HG02610 (cell line): Measurements from ENCODE around the gene BTF3L4.
"Not testable (repeated sequence)": the region's sequence is repeated elsewhere in the genome, so short reads cannot be mapped to it uniquely, and the experiment has no call there.

ENCODE experiments used
- ATAC-seq: cut with Tn5 transposase; IDR thresholded peaks from one replicate; pipeline ENCODE4 v1.9.1; 2021; ENCODE audit warnings: mild to moderate bottlenecking, moderate library complexity; ENCODE audit not compliant: unreplicated experiment

Gene BTF3L4

DNA sequence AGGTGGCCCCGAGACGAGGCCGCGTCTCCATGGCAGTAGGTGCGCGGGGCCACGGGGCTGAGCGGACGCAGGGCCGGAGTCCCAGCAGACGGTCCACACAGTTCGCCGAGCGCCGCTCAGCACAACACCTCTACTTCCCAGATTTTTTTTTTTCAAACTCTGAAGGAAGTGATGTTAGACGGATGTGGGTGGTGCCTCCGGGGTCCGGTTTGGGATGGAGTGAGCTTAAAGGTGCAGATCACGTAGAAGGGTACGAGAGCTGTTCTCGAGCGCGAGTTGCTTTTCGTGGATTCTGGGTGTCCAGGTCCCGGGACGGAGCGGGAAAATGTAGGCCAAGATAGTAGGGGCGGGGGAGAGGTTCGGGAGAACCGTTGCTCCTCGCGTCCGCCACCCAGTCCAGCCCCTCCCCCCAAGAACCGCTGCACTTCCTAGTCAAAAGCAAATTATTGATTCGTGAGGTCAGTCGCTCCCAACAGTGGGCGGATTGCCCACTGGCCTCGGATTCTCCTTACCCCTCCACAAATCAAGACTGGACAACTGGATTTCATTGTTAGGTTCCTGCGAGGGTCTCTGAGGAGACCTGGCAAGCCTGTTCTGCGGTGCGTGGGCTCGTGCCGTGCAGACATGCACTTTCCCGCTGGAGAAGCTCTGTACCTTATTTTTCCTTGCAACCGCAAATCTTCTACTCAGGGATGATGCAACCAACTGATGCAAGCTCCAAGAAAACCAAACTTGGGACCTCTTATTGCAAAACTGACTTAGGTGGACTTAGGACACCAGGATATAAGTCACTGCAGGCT is 829 bp upstream of the BTF3L4 start, which contains the start of gene TXNDC12:
Gene TXNDC12 (minus strand): TSS at position 126 of the 800 bp plus-strand sequence. CDS start 95 bp downstream, at position 31.
- peak; percentile 41 for ATAC-seq

DNA sequence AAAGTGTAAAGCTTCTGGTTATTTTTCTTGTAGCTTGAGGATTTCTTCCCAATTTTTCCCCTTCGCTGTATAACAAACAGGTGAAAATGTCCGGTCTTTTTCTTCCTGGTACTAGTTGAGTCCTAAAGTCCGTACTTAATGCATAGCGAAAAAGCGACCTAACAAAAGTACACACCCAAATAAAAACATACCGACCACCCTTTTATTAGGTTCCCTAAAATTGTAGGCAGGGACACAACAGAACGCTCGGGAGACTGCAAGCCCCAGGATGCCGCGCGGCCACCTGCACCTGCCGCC is 281 bp upstream of the BTF3L4 start:
- ATAC-seq, result no peak

DNA sequence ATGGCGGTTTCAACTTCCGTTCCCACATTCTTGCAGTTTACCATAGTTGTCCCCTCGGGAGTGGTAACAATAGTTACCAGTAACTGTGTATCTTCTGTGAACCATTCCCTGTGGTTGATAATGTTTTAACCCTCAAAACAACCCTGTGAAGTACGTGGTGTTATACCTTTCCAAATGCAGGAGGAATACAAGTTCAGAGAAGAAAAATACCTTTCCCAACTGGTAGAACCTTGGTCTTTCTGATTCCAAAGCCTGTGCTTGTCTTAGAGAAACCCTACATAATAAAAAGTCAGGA is 789 bp downstream of the BTF3L4 start:
- ATAC-seq, result peak; percentile 54

DNA sequence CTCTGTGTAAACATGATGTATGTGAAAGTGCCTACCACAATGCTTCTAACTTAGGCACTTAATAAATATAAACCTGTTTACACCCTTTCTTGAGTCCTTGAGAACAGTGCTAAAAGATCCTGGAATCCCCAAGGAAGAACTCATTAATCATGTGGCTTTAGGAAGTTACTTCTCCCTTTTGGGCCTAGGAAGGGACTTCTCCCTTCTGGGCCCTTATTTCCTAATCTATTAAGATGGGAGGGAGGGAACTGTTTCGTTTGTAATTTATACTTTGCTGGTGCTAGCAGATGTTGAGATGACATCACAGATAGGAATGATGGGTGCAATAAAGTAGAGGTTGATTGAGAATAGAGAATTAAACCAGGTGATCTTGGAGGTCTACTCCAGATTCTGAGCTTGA is 1.2 kb downstream of the BTF3L4 start:
- no peak for ATAC-seq

DNA sequence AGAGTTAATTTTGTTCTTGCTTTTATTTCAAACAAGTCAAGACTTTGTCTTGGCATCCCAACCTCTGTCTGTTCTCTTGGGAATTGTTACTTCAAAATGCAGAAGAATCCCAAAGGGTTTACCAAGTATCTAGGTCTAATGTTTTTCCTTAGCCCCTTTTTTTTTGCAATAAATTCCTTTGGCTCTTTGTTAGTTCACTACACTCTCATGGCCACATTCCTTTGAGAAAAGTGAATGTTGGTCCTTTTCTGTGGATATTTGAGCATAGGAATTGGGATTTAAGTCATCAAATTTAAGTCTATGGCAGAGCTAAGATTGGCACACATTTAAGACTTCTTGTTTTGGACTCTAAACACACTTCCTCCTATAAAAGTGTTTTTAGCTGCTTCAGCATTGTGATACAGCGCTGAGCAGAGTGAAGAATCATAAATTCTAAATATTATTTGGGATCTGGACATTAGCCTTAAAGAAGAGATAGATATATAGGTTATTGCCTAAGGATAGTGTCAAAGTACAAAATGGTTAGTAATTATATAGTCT is 1.9 kb downstream of the BTF3L4 start:
- no peak for ATAC-seq

DNA sequence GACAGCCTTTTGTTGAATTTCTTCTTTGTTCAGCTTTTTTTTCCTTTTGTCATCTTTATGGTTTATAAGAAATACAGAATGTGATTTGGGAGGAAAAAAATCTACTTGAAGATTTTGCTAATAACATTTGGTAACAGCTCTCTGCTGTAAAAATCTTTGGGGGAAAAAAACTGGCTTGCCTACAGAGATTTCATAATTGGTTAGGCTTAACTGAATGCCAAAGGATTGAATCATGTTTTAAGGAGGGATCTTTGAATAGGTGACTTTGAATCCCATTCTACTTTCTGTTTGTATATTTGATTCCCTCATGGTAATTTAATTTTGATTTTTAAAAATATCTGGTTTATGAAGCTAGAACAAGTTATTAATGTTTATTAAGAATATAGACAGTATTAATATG is 3.2 kb downstream of the BTF3L4 start:
- no peak for ATAC-seq

DNA sequence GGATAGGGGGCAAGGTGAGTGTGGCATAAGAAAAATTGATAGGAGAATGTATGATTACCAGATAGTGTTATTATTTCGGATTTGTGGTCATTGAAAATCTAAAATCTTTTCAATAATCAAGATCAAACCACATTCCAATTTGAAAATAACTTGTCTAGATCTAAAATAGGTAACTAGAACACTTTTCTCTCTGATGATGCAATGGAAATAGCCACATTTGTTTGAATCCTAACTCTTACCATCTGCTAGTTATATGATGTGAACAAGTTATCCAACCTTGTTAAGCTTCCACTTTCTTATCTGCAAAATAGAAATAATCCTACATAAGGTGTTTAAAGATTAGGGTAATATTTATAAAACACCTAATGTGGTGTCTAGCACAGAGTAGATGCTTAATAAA is 3.8 kb downstream of the BTF3L4 start:
- no peak for ATAC-seq

DNA sequence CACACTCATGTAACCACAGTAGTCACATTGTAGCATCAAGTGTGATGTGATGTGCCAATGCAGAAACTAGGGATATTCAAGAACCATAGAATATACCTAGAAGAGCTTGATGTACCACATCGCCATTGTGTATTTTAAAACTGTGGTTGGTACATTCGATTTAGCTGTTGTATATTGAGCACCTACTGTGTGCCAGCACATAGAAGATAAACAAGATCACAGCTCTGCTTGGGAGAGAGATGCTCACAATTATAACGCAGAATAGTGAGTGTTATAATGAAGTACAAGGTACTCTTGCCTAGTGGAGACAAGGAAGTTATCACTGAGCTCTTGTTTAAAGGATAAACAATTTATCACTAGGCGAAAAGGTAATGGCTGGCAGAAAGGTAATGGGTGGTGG is 4.7 kb downstream of the BTF3L4 start:
- ATAC-seq, result no peak

DNA sequence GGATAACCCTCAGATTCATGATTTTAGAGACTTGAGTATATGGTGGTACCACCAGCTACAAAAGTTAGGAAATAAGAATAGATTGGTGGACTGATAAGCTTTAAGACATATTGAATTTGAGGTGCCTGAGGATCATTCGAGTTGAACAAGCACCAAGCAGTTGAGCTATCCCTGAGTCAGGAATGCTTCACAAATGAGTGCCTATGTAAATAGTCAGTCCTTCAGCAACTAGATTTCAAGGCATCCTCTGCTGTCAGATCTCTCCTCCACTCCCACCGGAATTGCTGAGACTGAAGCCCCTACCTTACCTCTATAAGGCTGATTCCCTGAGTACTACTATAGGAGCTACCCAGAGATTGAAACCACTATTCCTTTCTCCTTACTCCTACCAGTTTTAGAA is 7.1 kb downstream of the BTF3L4 start:
- ATAC-seq, result no peak

DNA sequence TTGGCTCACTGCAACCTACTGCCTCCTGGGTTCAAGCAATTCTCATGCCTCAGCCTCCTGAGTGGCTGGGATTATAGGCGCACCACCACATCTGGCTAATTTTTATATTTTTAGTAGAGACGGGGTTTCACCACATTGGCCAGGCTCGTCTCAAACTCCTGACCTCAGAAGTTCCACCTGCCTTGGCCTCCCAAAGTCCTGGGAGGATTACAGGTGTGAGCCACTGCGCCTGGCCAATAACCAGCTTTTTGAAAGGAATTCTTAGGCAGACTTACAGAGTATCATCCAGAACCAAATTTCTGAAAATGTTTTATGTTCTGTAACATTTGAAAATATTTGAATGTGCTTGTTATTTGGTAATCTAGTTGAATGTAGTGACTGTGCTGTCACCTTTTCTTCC is 14.6 kb downstream of the BTF3L4 start:
- ATAC-seq, result no peak

DNA sequence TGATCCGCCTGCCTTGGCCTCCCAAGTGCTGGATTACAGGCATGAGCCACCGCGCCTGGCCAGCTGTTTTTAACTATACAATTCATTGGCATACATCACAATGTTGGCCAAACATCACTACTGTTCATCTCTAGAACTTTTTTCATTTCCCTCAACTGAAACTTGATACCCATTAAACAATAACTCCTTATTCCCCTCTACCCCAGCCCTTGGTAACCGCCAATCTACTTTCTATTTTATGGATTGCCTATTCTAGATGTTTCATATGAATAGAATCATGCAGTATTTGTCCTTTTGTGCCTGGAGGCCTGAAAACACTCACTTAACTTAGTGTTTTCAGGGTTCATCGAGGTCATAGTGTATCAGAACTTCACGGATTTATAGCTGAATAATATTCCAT is 16.2 kb downstream of the BTF3L4 start:
- ATAC-seq, result no peak

DNA sequence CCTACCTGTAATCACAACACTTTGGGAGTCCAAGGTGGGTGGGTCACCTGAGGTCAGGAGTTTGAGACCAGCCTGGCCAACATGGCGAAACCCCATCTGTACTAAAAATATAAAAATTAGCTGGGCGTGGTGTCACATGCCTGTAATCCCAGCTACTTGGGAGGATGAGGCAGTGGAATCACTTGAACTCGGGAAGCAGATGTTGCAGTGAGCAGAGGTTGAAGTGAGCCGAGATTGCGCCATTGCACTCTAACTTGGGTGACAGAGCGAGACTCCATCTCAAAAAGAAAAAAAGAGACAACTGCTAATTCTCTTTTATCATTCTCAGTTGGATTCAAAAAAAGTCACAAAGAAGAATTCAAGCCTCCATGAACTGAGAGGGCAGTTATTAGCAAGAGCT is 21.2 kb downstream of the BTF3L4 start:
- not testable (repeated sequence) for ATAC-seq

DNA sequence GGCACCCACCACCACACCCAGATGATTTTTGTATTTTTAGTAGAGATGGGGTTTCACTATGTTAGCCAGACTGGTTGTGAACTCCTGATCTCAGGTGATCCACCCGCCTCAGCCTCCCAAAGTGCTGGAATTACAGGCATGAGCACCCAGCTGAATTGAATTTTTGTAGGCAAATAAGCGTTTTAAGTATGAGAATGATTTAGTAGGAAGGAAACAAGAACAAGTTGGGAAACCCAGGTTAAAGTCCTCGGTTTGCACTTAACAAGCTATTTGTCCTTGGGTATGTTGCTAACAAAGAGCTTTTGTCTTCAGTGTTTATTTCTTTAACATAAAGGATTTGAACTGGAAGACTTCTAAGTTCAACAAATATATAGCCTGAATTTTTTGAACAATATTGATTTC is 23.9 kb downstream of the BTF3L4 start:
- no peak for ATAC-seq

DNA sequence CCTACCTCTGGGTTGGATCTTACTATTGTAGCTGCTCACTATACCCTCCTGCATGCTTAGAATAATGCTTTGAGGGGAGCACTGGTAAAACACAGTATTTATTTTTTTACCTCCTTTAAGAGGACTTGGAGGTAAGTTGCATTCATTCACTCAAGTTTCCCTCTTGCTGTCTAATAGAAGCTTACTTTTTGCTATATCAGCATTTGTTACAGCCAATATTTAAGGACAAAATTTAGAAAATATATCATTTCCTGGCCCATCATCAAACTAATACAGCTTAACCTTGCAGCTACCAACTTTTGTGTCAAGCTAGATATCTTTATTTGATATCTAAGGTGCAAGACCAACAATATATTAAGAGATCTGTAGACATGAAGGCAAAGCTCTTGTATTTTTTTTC is 31.8 kb downstream of the BTF3L4 start:
- not testable (repeated sequence) for ATAC-seq

DNA sequence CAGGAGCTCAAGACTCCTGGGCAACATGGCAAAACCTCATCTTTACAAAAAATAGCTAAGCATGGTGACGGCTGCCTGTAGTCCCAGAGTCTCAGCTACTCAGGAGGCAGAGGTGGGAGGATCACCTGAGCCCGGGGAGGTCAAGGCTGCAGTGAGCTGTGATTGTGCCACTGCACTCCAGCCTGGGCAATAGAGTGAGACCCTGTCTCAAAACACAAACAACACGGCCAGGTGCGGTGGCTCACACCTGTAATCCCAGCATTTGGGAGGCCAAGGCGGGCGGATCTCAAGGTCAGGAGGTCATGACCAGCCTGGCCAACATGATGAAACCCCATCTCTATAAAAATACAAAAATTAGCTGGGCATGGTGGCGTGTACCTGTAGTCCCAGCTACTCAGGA is 38.2 kb downstream of the BTF3L4 start:
- not testable (repeated sequence) for ATAC-seq

DNA sequence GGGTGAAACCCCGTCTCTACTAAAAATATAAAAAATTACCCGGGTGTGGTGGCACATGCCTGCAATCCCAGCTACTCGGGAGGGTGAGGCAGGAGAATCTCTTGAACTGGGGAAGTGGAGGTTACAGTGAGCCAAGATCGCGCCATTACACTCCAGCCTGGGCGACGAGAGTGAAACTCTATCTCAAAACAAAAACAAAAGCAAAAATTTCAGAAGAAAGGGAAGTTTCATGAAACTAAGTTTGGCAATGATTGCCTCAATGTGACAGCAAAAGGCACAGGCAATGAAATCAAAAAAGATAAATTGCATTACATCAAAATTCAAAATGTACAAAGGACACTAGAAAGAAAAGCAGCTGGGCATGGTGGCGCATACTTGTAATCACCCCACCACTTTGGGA is 40.1 kb downstream of the BTF3L4 start:
- no peak for ATAC-seq

DNA sequence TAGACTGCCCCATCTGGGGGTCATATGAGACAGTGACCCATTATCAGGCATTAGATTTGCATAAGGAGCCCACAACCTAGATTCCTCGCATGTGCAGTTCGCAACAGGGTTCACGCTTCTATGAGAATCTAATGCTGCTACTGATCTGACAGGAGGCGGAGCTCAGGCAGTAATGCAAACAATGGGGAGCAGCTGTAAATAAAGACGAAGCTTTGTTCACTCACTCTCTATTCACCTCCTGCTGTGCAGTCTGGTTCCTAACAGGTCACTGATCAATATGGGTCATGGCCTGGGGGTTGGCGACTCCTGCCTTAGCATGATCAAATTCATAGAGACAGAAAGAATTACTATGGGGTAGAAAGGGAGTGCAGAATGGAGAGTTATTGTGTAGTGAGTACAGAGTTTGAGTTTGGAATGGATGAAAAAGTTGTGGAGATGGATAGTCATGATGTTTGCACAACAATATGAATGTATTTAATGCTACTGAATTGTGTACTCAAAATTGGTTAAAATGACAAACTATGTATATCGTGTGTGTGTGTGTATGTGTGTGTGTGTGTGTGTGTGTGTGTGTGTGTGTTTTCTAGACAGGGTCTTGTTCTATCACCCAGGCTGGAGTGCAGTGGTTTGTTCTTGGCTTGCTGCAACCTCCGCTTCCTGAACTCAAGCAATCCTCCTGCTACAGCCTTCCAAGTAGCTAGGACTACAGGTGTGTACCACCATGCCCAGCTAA is 42.2 kb downstream of the BTF3L4 start:
- ATAC-seq, result no peak

DNA sequence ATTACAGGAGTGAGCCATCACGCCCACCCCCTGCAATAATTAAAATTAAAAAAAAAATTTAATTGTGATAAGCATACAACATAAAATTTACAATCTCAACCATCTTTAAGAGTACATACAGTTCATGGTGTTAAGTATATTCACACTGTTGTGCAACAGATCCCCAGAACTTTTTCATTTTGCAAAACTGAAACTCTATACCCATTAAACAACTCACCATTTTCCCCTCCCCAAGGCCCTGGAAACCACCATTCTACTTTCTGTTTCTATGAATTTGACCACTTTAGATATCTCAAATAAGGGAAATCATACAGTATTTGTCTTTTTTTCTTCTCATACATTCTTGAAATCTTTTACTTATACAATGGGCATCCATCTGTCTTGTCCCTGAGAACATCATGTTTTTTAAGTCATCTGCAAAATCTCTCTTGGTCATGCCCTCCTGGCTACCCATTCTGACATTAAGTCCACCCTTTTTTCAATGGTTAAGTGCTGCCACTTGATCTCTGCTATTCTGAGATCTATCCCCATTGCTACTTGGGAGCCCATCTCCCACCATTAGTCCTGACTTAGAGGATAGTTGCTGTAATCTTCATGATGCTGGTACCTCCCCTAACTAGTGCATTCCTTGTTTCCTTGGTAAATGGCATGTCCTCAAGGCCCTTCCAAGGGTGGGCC is 46.4 kb downstream of the BTF3L4 start:
- peak; percentile 84 for ATAC-seq

DNA sequence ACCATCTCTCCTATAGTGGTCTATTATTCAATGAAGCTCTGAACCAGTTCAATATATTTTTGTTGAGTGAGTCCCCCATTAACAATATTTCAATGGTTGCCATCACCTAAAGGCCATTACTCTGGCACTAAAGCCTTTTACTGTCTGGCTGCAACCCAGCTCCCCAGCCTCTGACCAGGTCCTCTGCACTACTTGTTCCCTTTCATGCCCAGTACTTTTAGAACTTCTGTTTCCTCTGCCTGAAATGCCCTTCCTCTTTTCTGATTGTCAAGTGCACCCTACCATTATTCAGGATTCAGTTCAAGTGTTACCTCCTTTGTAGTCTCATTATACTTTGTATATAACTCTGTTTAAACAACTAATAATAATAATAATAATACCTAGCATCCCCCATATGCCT is 55.4 kb downstream of the BTF3L4 start:
- ATAC-seq, result no peak

DNA sequence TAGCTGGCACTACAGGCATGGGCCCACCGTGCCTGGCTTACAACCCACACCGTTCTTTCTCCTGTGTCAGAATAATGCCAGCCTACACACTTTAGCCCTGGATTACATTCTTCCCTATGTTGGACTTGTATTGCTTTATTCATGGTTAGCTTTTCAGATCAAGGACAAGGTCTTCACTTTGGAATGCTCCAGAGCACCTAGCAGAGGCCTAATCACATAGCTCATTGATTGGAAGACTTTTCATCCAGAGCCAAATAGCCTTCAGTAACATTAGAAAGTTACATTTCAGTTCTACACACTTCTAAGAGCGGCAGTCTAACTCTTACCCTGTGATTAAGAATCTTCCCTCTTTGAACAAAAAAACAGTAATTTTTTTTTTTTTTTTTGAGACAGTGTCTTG is 56.4 kb downstream of the BTF3L4 start:
- ATAC-seq, result no peak

DNA sequence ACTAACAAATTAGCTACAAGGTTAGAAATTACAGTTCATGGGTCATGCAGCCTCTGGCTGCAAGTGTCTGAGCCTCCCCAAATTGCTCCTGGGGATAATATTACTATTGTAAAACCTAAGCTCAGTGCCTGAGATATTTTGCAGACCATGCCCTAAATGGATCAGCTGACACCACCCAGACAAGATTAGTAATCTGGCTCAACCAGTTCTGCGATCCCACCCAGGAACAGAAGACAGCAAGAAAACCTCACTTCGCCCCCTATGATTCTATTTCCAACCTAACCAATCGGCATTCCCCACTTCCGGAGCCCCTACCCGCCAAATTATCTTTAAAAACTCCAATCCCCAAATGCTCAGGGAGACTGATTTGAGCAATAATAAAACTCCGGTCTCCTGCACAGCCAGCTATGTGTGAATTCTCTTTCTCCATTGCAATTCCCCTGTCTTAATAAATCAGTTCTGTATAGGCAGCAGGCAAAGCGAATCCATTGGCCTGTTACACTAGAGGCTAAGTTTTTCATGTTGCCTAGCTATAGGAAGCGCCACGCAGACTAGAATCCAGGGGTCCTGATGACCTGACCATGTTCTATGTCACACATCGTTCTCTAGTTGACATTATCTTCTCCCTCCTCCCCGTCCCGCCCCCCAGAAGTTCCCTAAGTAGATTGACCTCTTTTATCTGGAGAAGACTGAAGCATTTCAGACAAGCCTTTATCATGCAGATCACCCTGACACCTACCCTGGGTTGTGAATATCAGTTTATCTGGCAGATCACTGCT is 63.4 kb downstream of the BTF3L4 start:
- no peak for ATAC-seq
